NCI-H1930 (cell line): ENCODE measurements around the gene FSHR.

Experiments used
- DNase-seq, 2 experiments: peaks; one replicate each; lab custom pipeline; 2025; lab: John Stamatoyannopoulos, UW

The FSHR gene, protein sequence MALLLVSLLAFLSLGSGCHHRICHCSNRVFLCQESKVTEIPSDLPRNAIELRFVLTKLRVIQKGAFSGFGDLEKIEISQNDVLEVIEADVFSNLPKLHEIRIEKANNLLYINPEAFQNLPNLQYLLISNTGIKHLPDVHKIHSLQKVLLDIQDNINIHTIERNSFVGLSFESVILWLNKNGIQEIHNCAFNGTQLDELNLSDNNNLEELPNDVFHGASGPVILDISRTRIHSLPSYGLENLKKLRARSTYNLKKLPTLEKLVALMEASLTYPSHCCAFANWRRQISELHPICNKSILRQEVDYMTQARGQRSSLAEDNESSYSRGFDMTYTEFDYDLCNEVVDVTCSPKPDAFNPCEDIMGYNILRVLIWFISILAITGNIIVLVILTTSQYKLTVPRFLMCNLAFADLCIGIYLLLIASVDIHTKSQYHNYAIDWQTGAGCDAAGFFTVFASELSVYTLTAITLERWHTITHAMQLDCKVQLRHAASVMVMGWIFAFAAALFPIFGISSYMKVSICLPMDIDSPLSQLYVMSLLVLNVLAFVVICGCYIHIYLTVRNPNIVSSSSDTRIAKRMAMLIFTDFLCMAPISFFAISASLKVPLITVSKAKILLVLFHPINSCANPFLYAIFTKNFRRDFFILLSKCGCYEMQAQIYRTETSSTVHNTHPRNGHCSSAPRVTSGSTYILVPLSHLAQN

DNA sequence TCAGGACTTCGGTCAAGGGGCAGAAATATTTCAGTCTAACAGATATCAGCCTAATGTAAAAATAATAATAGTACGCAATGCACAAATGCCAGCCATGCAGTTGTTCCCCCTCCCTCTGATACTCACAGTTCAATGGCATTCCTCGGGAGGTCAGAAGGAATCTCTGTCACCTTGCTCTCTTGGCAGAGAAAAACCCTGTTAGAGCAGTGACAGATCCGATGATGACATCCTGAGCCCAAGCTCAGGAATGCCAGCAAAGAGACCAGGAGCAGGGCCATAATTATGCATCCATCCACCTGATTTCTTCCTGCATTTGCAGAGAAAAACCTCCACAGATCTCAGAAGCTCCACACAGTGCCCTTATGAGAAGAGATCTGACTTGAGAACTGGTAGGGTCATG lies at the start of gene FSHR:
FSHR (minus strand) TSS at position 376 of the 400 bp plus-strand sequence; CDS start at position 278, 98 bp downstream.
- no peak for DNase-seq

DNA sequence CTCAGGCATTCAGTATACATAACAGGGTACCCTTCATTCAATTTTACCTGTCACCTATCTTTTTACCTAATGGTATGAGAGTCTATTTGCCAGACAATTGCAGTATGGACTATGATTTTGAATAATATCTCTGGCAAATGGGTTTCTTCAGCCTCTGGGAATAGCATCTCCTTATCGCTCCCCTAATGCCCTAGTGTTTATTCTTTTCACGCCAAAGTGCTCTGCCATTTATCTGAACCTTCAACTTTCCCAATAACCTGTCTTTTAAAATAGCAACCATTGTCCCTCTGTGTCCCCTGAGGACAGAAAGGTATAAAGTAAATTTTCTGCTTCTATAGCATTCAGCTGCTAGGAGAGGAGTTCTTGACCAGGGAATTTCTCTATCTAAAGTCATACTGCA lies 45.0 kb upstream of the FSHR start:
- DNase-seq = no peak

DNA sequence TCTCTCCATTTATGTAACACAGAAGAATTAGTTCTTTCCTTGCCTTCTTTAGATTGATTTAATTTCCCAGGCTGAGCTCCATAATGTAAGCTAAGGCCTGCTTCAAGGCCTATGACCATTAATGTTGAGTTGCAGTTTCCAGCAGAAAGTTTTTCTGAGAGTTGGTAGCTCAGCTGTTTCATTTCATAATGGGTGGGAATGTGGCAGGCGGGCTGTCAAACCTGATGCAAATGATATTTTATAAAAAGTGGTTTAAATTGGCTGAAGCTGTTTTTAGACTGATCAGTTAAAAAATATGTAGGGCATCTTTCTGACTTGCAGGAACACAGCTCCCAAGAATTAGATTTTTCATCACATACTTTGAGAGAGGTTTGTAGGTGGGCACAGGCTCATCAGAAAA lies 40.4 kb upstream of the FSHR start:
- DNase-seq = no peak

DNA sequence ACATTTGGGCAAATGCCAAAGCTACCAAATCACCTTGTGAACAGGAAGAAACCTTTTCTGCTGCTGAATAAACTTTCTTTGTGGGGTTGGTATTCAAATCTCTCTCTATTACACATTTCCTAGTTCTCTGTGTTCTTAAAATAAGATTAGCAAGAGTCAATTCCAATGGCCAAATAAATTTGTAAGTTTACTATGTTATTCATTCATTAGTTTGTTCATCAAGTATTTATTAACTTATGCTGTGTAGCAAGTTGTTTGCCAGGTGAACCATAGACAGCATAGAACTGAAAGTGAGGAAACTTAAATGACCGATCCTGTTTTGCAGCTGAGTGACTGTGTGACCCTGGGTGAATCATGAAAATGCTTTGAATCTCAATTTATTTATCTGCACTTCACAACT lies 37.7 kb upstream of the FSHR start:
- DNase-seq = no peak

DNA sequence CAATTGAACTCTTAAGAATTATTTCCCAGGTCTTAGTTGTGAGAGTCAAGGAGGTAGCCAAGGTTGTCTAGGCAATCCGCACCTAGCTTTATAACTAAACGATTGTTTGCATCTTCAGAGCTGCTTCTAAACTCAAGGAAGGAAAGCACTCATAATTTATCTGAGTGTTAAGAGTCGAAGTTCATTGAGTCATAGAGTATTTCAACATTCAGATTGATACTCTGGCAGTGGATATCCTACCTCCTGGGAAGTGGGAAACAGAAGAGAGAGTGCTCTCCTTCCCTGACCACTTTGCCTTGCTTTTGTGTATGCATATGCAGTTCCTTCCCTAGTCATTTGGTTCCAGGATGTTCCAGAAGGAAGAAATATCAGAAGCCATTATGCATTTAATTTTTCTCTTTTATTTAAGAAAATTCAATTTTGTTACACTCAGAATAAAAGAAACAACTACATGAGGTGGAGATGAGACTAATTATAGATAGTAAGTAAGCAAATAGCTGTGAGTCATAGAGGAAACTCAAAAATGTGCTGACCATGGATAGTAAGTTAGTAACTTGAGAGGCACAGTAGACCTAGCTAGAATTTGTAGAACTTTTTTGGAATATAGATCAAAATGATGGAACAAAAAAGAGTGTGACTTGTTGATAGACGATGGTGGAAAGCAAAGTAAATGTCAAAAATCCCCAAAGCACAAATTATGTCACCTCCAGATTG lies 35.4 kb upstream of the FSHR start:
- no peak for DNase-seq

DNA sequence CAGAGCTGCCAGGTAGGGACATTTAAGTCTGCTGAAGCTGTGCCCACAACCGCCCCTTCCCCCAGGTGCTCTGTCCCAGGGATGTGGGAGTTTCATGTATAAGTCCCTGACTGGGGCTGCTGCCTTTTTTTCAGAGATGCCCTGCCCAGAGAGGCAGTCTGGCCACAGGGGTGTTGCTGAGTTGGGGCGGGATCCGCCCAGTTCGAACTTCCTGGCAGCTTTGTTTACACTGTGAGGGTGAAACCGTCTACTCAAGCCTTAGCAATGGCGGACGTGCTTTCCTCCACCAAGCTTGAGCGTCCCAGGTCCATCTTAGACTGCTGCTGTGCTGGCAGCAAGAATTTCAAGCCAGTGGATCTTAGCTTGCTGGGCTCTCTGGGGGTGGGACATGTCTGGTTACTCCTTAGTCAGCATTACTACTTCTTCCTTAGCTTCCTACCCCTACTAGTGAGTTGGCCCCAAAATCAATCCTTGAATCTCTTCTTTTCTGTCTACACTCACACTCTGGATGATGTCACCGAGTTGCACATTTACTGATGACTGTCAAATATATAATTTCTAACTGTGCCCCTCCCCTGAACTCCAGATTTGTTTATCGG lies 31.8 kb upstream of the FSHR start:
- DNase-seq = no peak

DNA sequence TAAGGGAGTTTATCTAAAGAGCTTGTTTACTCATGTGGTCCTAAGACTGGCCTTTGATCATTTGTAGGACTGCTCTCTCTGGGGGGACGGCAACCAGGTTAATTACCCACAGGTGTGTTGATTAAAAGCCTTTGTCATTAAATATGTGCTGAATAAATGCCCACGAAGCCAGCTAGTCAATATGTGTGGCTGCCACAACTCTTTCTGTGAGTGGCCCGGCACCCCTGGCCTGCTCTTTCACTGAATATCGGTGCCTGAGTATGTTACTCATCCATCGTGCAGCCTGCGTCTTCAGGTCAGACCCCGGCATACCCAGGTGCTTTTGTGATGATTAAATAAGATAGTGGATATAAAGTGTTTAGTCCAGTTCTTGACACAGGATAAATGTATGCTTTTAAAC lies 24.3 kb upstream of the FSHR start:
- no peak for DNase-seq

DNA sequence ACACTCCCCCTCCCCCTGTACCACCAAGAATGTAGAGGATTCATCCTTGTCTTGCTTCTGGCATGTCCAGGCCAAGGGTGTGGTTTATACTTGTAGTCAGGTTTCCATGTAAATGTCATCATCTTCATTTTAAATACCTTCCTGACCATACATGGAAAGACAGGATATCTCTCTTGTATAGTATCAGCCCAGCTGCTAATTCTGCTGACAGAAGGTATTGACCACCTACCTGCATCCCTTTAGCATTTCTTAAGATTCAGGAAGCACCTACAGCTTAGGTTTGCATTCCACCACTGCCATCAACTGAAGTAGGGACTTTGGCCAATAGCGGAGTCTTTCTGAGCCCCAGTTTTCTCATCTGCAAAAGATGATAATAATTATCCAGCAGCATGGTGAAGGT lies 22.9 kb upstream of the FSHR start:
- no peak for DNase-seq

DNA sequence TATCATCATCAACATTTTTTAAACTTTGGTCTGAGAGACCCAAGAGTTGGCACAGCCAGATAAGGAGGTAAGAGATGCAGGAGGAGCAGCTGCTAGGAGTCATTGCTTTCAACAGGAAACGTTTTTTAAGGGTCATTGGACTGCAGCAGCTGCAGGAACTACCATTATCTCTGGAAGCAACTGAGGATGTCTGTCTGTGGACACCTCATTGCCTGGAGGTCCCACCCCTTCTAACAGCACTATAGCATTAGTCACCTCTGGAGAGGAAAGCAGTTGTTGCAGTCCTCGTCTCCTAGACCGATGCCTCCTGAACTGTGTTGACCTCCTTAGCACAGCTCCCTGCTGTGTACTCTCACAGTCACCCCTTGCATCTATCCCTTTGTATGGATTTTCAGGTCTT lies 21.5 kb upstream of the FSHR start:
- no peak for DNase-seq

DNA sequence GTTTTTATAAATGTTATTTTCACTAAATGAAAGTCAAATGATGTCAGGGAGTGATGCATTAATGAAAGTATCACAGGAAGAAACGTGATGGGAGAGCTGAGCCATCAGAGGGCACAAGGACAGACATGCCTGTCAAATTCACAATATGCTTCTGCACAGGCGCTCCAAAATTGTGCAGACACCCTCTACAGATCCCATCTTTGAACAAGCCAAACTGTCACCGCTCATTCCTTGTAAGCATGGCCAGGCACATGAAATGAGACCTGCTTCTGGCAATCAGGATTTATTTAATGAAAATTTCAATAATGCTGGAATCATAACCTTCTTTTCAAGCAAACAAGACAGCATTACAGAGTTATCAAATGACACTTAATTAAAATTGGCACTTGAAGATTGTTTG lies 20.4 kb upstream of the FSHR start:
- DNase-seq = no peak

DNA sequence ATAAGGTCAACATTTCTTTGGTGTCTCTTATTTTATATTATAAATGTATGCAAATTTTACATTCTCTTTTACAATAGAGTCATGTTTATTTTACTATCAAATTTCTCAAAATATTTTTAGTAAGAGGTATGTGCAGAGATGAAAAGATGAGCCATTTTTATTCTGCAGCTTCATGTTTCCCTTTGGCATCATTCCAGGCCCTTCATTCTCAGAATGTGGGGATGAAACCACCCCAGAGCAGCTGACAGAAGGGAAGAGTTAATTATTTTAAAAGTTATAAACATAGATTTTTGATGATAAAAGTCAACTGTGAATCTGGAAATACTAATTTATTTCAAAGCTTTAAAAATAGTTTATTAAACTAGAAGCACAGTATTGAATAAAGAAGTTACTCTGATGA lies 12.8 kb upstream of the FSHR start:
- DNase-seq = no peak

DNA sequence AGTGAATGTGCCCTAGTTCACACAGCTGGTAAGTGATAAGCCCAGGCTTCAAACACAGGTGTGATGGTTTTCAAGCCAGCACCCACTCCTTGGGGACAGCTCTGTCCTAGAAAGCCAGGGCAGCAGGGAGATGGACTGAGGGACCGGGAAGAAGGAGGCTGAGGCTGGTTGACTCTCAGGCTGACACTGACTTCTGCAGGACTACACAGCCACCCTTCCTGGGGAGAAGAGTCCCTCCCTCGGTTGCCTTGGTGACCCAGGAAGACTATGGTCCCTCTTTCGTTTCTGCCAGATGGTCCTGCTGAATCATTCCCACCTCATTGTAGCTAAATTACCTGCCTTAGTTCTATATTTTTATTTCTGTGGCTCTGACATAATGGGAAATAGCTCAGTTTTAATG lies 11.3 kb upstream of the FSHR start:
- DNase-seq = no peak

DNA sequence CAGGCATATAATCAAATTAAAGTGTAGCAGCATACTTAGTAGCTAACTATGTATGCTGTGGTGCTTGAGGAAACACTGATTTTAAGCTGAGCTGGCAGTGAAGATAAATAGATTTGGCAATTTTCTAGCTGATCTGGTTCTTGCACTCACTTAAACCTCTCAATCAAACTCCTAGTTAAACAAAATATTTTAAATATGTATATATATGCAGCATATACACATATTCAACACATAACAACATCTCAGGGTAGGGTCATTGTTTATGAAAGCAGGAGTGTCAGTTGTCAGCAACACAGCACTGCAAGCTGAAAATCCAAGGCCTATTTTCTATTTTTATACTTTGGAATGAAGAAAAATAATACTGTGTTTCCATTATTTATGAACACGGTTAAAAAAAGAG lies 10.4 kb upstream of the FSHR start:
- no peak for DNase-seq

DNA sequence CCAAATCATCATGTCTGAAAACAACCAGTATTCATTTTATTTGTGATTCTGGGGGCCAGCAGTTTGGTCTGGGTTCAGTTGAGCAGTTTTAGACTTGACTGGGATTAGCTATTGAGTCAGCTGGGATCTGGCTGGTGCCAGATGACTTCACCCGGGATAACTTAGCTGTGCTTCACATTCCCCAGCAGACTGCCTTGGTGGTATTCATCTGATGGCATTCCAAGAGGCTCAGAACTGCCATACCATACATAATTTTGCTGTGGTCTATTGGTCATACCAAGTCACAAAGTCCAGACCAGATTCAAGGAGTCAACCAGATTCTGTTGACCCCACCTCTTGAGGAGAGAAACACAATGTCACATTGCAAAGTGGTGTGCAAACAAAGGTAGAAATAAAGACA lies 7.8 kb upstream of the FSHR start:
- no peak for DNase-seq

DNA sequence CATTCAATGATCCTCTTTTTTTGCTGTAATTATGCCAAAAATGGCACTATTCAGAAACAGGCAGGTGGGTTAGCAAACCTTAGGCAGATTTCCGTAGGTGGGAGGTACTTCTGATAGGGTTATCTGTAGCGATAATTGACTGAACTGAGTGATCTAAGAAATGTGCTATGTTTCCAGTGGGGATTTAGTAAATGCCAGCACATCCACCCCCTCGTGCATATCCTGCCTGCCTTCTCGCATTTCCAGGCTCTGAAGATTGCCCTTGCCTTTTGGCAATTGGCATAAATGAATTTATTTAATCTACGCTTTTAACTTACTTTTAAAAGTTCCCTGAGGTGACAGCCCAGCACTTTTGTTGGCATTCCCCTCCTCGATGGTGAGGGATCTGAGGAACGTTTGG lies 576 bp upstream of the FSHR start:
- no peak for DNase-seq

DNA sequence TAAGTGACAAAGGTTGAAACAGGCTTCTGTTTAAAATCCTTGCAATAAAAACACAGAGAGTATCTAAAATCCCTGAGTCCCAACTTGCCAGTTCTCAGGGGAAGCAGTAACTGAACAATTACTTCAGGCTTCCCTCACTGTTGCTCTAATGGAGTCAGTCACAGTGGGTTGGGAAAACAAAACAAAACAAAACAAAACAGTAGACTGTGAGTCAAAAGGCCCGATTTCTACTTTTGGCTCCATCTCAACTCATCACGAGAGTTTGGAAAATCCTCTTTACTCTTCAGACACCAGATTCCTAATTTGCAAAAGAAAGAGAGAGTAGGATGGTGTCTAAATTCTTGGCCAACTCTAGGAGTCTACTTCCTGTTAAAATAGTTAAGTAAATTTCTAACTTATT lies 1.1 kb downstream of the FSHR start:
- DNase-seq = no peak

DNA sequence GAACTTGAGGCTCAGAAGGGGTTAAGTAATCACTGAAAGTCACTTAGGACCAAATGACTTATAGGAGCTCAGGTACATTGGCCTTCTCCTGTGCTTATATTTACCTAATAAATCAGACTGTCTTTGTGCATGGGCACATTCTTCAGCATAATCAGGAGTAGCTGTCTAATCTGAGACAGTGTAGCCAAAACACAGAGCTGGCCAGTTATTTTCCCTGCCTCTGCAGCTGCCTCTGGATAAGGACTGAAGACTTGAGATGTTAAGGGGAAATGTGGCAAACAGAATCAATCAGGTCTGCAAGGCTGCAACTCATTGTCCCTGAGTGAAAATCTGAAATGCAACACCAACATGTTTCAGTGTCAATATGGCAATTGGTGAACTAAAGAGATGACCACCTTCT lies 1.5 kb downstream of the FSHR start:
- no peak for DNase-seq

DNA sequence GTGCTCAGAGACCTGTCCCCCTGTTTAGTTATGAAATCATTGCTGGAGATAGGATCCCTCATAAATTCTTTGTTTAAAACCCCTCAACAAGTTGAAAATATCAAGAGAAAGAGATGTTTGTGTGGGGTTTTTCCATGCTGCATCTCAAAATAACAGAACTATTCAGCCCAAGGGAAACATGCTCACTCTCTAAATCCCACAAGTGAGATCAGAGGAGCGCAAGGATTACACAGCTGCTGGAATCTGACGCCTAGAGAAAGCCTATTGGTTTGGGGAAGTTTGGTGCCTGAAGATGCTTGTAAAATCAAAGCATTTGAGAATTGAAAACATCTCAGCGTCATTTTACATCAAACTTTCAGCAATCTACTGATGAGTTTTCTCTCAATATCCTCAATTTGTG lies 7.9 kb downstream of the FSHR start:
- DNase-seq = no peak

DNA sequence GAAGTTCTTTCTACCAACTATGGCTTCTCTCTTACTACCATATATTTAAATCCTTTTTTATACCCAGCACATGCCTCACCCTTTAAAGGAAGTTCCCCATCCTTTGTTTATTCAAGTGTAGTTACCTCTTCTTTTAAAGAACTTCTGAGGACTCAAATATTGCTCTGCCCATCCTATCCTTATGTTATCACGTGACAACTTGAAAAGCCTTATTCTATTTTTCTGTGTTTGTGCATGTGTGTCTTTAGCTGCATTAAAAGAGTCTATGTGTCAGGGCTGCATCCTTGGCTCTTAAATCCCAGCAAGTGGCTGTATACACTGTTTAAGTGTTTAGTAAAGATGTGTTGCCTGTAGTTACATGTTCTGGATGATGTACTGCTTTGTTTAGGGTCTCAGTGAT lies 22.5 kb downstream of the FSHR start:
- DNase-seq = no peak

DNA sequence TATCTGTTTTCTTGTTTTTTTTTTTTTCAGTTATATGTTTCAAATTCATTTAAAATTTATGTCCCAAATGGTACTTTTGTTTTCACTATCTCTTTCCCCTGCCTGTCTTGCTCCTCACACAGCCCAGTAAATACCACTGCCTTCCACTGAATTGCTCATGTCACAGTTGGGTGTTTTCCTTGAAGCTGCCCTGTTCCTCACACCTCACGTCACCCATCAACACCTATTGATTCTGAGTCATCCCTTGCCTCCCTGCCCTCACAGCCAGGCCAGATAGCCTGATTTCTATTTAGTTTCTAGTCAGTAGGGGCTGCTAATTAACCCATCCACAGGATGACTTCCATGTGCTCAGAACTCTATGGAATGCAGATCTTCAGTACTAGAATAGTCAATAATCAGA lies 25.3 kb downstream of the FSHR start:
- DNase-seq = no peak

DNA sequence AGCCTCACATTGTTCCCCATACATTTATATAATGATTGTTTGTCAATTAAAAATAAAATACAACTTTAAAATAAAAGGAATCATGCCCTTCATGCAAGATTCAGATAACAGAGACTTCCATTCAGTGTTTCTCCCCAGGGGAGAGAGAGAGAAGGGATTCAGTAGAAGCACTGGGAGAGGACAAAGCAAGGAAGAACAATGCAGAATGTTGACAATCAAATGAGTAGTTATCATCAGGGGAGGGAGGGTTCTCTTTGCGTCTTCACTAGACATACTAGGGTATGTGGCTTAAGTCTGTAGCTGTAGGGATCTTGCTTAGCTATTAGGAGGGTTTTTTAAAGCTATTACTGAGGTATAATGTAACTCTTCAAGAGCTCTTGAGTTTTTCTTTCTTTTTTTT lies 30.7 kb downstream of the FSHR start:
- no peak for DNase-seq

DNA sequence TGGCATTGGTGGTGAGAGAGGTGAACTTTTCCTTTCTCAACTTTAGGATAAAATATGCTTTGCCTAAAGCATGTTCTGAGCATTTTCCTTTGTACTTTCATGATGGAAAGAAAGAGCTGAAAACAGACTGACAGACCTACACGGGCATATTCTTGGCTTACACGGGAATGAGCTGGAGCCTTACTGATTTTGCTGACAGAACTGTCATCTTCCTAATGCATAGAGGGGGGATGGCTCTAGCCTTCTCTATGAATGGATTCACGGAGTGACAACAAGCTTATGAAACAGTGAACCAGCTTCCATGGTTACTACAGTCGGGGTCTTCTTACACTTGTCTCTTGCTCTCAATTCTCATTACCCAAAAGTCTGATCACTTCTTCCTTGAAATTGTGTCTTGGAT lies 32.2 kb downstream of the FSHR start:
- DNase-seq = no peak

DNA sequence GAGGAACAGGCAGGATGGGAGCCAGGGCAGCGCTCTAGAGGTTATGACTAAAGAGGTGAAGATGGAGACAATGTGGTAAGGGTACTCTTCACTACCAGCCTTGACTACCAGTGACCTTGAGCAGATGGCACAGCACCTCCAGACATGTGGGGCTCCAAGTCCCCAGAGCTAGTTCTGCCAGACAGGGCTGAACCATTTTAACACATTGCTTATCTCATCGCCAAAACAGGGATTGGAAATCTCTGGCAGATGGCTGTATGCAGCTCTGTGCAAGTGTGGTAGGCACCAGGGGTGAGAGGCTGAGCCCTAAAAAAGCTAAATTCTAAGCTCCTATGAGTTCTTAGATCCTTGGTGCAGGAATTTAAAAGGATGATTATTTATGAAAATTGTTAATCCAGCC lies 41.3 kb downstream of the FSHR start:
- no peak for DNase-seq
